ENCODE measurements around the gene HEATR3. TPM values are rescaled to one million over a fixed set of nuclear protein-coding genes. Genes with fewer than 3 reads are reported as not detected.

Gene HEATR3
- total RNA-seq, 1 donor from 2014 or later, result 27.9 TPM

GRCh38 chr16:50024684-50025536 is 40.9 kb upstream of the HEATR3 start, which contains the start of gene CNEP1R1:
Gene CNEP1R1 (plus strand): TSS chr16:50025225. CDS start chr16:50025316, 91 bp downstream.
- H3K9me3 Mint-ChIP-seq (ENCODE audit: unreplicated experiment), result peaks cover 2% of the 10 kb centered on the region
- H3K4me3 Mint-ChIP-seq (ENCODE audit: unreplicated experiment), result peak within 1 kb of the TSS; percentile 93
- DNase-seq, result peak; percentile 93
- H3K36me3 Mint-ChIP-seq (ENCODE audit: unreplicated experiment), result no peaks in the 10 kb centered on the region
- peak; percentile 94 for TF ChIP-seq CTCF (IDR thresholded peaks at IDR 0.05; ENCODE audit: partially characterized antibody, unreplicated experiment)
- no peak within 1 kb of the TSS for H3K27ac Mint-ChIP-seq (ENCODE audit: unreplicated experiment)
- H3K4me1 Mint-ChIP-seq (ENCODE audit: low read depth, unreplicated experiment), result peaks cover 9% of the 10 kb centered on the region
- no peaks in the 10 kb centered on the region for H3K27me3 Mint-ChIP-seq (ENCODE audit: unreplicated experiment)

GRCh38 chr16:50025537-50025931 is 40.2 kb upstream of the HEATR3 start:
- Mint-ChIP-seq H3K4me1 (ENCODE audit: low read depth, unreplicated experiment) (peaks cover 9% of the 10 kb centered on the region), H3K36me3 (ENCODE audit: unreplicated experiment) (no peaks in the 10 kb centered on the region), H3K27me3 (ENCODE audit: unreplicated experiment) (no peaks in the 10 kb centered on the region), H3K4me3 (ENCODE audit: unreplicated experiment) (peak overlapping the region; percentile 93), H3K9me3 (ENCODE audit: unreplicated experiment) (peaks cover 2% of the 10 kb centered on the region), H3K27ac (ENCODE audit: unreplicated experiment) (no peak overlapping the region)
- TF ChIP-seq CTCF (IDR thresholded peaks at IDR 0.05; ENCODE audit: partially characterized antibody, unreplicated experiment), result no peak
- DNase-seq, result no peak

GRCh38 chr16:50027829-50028228 is 37.9 kb upstream of the HEATR3 start:
- Mint-ChIP-seq H3K27me3 (ENCODE audit: unreplicated experiment) (peaks cover 2% of the 10 kb centered on the region), H3K36me3 (ENCODE audit: unreplicated experiment) (no peaks in the 10 kb centered on the region), H3K9me3 (ENCODE audit: unreplicated experiment) (peaks cover 2% of the 10 kb centered on the region), H3K27ac (ENCODE audit: unreplicated experiment) (no peak overlapping the region), H3K4me1 (ENCODE audit: low read depth, unreplicated experiment) (peaks cover 7% of the 10 kb centered on the region), H3K4me3 (ENCODE audit: unreplicated experiment) (no peak overlapping the region)
- DNase-seq, result no peak
- no peak for TF ChIP-seq CTCF (IDR thresholded peaks at IDR 0.05; ENCODE audit: partially characterized antibody, unreplicated experiment)

- TF ChIP-seq CTCF (IDR thresholded peaks at IDR 0.05; ENCODE audit: partially characterized antibody, unreplicated experiment), result no peak
Measured at GRCh38 chr16:50035468-50035992, 30.2 kb upstream of the HEATR3 start.

GRCh38 chr16:50036426-50036825 is 29.3 kb upstream of the HEATR3 start:
- no peak for DNase-seq
- H3K27me3 Mint-ChIP-seq (ENCODE audit: unreplicated experiment), result peaks cover 4% of the 10 kb centered on the region

More at GRCh38 chr16:50035468-50035992, 30.2 kb upstream of the HEATR3 start:
- peaks cover 1% of the 10 kb centered on the region for H3K9me3 Mint-ChIP-seq (ENCODE audit: unreplicated experiment)
- H3K27ac Mint-ChIP-seq (ENCODE audit: unreplicated experiment), result no peak overlapping the region
- H3K27me3 Mint-ChIP-seq (ENCODE audit: unreplicated experiment), result peaks cover 4% of the 10 kb centered on the region
- H3K4me3 Mint-ChIP-seq (ENCODE audit: unreplicated experiment), result no peak overlapping the region
- no peak for DNase-seq
- no peaks in the 10 kb centered on the region for H3K4me1 Mint-ChIP-seq (ENCODE audit: low read depth, unreplicated experiment)
- no peaks in the 10 kb centered on the region for H3K36me3 Mint-ChIP-seq (ENCODE audit: unreplicated experiment)

More at GRCh38 chr16:50036426-50036825, 29.3 kb upstream of the HEATR3 start:
- no peak overlapping the region for H3K4me3 Mint-ChIP-seq (ENCODE audit: unreplicated experiment)
- H3K4me1 Mint-ChIP-seq (ENCODE audit: low read depth, unreplicated experiment), result no peaks in the 10 kb centered on the region
- no peak overlapping the region for H3K27ac Mint-ChIP-seq (ENCODE audit: unreplicated experiment)
- no peaks in the 10 kb centered on the region for H3K36me3 Mint-ChIP-seq (ENCODE audit: unreplicated experiment)
- no peak for TF ChIP-seq CTCF (IDR thresholded peaks at IDR 0.05; ENCODE audit: partially characterized antibody, unreplicated experiment)
- peaks cover 1% of the 10 kb centered on the region for H3K9me3 Mint-ChIP-seq (ENCODE audit: unreplicated experiment)
